ENCODE results near the gene NXN. TPM values are rescaled to one million over a fixed set of nuclear protein-coding genes. Genes with fewer than 3 reads are reported as not detected.
A peak's percentile ranks its signal among the peaks of the same experiment; 100 is the strongest.

The NXN gene
- polyA plus RNA-seq, 3 donors, result not detected

DNA sequence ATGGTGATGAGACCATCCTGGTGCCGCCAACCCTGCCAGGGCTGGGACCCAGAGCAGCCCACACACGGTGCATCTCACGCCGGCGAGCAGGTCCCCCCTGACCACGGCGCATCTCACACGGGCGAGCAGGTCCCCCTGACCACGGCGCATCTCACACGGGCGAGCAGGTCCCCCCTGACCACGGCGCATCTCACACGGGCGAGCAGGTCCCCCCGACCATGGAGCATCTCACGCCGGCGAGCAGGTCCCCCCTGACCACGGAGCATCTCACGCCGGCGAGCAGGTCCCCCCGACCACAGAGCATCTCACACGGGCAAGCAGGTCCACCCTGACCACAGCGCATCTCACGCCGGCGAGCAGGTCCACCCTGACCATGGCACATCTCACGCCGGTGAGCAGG, 138.3 kb downstream of the NXN start:
- no peaks in the 10 kb centered on the region for H3K36me3 Mint-ChIP-seq
- DNase-seq, result peak in 1 of 3 donors; percentile 12
- Histone ChIP-seq H3K9ac (ENCODE audit: insufficient read depth, low read length, poor library complexity, severe bottlenecking) (no peak overlapping the region), H3K4me2 (replicated peaks; ENCODE audit: extremely low read depth, low read length, poor library complexity, severe bottlenecking) (no peak overlapping the region), H3K4me1 (ENCODE audit: control insufficient read depth in 1 of 2, insufficient read depth in 2 of 2, low read length in 2 of 2) (no peaks in the 10 kb centered on the region), H3K36me3 (replicated peaks in 1 of 2; ENCODE audit: control insufficient read depth in 1 of 2, insufficient read depth in 2 of 2, low read length in 2 of 2) (no peaks in the 10 kb centered on the region), H3K79me2 (ENCODE audit: insufficient read depth, low read length) (no peaks in the 10 kb centered on the region), H3K4me3 (replicated peaks in 1 of 3; ENCODE audit: low read depth in 2 of 3, low read length in 3 of 3) (no peak overlapping the region), H3K27ac (ENCODE audit: low read depth in 1 of 2, low read length in 2 of 2) (no peak overlapping the region), H3K9me3 (replicated peaks in 1 of 2; ENCODE audit: control insufficient read depth in 1 of 2, insufficient read depth in 1 of 2, low read length in 2 of 2) (peaks cover 8 to 12% of the 10 kb centered on the region in 2 donors), H2AFZ (ENCODE audit: insufficient read depth, low read depth, low read length, poor library complexity, severe bottlenecking) (no peak overlapping the region), H4K20me1 (ENCODE audit: insufficient read depth, low read length) (no peaks in the 10 kb centered on the region), H3K27me3 (ENCODE audit: control insufficient read depth in 2 of 2, insufficient read depth in 2 of 2, low read length in 2 of 2) (peaks cover 0 to 12% of the 10 kb centered on the region in 2 donors)
- H3K9me3 Mint-ChIP-seq, result peaks cover 0 to 15% (median 9%) of the 10 kb centered on the region in 7 donors
- H3K27ac Mint-ChIP-seq, result no peak overlapping the region
- H3K27me3 Mint-ChIP-seq (ENCODE audit: low read depth in 3 of 3), result peaks cover 18 to 19% (median 19%) of the 10 kb centered on the region in 3 donors
- WGBS (ENCODE audit: insufficient coverage), result 76% methylated on average over 33 of the region's 33 CpGs
- TF ChIP-seq, protein P1, sequence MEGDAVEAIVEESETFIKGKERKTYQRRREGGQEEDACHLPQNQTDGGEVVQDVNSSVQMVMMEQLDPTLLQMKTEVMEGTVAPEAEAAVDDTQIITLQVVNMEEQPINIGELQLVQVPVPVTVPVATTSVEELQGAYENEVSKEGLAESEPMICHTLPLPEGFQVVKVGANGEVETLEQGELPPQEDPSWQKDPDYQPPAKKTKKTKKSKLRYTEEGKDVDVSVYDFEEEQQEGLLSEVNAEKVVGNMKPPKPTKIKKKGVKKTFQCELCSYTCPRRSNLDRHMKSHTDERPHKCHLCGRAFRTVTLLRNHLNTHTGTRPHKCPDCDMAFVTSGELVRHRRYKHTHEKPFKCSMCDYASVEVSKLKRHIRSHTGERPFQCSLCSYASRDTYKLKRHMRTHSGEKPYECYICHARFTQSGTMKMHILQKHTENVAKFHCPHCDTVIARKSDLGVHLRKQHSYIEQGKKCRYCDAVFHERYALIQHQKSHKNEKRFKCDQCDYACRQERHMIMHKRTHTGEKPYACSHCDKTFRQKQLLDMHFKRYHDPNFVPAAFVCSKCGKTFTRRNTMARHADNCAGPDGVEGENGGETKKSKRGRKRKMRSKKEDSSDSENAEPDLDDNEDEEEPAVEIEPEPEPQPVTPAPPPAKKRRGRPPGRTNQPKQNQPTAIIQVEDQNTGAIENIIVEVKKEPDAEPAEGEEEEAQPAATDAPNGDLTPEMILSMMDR (IDR thresholded peaks at IDR 0.05), result no peak
- no peaks in the 10 kb centered on the region for H3K4me1 Mint-ChIP-seq
- H3K4me3 Mint-ChIP-seq, result no peak overlapping the region
- intact Hi-C loops (cut with micrococcal nuclease), result no loop called here

DNA sequence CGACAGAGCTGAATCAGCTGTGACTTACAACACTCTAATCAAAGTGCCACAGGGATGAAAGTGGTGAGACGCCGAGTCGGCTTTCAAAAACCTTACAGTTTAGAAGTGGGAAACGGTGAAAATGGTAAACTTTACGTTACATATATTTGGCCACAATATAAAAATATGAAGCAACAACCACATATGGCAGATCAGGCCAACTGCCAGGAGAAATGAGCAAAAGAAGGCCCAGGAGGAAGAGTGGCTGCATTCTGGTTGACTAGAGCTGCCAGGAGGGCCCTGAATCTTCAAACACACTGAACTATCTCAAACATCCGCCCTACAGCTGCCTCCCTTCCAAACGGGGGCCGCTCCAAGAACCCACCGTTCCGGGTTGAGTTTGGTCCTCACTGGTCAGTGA, 141.1 kb downstream of the NXN start:
- no peaks in the 10 kb centered on the region for H3K36me3 Mint-ChIP-seq
- Histone ChIP-seq H3K9me3 (replicated peaks in 1 of 2; ENCODE audit: control insufficient read depth in 1 of 2, insufficient read depth in 1 of 2, low read length in 2 of 2) (peaks cover 8 to 12% of the 10 kb centered on the region in 2 donors), H3K4me2 (replicated peaks; ENCODE audit: extremely low read depth, low read length, poor library complexity, severe bottlenecking) (no peak overlapping the region), H3K27me3 (ENCODE audit: control insufficient read depth in 2 of 2, insufficient read depth in 2 of 2, low read length in 2 of 2) (no peaks in the 10 kb centered on the region), H3K36me3 (replicated peaks in 1 of 2; ENCODE audit: control insufficient read depth in 1 of 2, insufficient read depth in 2 of 2, low read length in 2 of 2) (no peaks in the 10 kb centered on the region), H3K9ac (ENCODE audit: insufficient read depth, low read length, poor library complexity, severe bottlenecking) (no peak overlapping the region), H3K27ac (ENCODE audit: low read depth in 1 of 2, low read length in 2 of 2) (no peak overlapping the region), H4K20me1 (ENCODE audit: insufficient read depth, low read length) (no peaks in the 10 kb centered on the region), H3K4me3 (replicated peaks in 1 of 3; ENCODE audit: low read depth in 2 of 3, low read length in 3 of 3) (no peak overlapping the region), H3K79me2 (ENCODE audit: insufficient read depth, low read length) (no peaks in the 10 kb centered on the region), H2AFZ (ENCODE audit: insufficient read depth, low read depth, low read length, poor library complexity, severe bottlenecking) (no peak overlapping the region), H3K4me1 (ENCODE audit: control insufficient read depth in 1 of 2, insufficient read depth in 2 of 2, low read length in 2 of 2) (no peaks in the 10 kb centered on the region)
- H3K4me3 Mint-ChIP-seq, result no peak overlapping the region
- no peak overlapping the region for H3K27ac Mint-ChIP-seq
- intact Hi-C loops (cut with micrococcal nuclease), result no loop called here
- no peak for DNase-seq
- H3K27me3 Mint-ChIP-seq (ENCODE audit: low read depth in 3 of 3), result peaks cover 1 to 8% (median 3%) of the 10 kb centered on the region in 3 donors
- WGBS (ENCODE audit: insufficient coverage), result 95% methylated on average over 4 of the region's 11 CpGs
- TF ChIP-seq, protein P1 (IDR thresholded peaks at IDR 0.05), result no peak
- peaks cover 0 to 18% (median 9%) of the 10 kb centered on the region in 7 donors for H3K9me3 Mint-ChIP-seq
- H3K4me1 Mint-ChIP-seq, result no peaks in the 10 kb centered on the region
